IMR-90 (cell line): ENCODE data around the gene RALGAPA1. TPM values are rescaled to one million over a fixed set of nuclear protein-coding genes. Genes with fewer than 3 reads are reported as not detected.

ENCODE experiments used
- ATAC-seq: fragments of 200-7000 bp; cut with Tn5 transposase; 2 replicates; pipeline ENCODE4 v1.9.1; 2020; ENCODE audit warnings: low read depth, mild to moderate bottlenecking, moderate library complexity
- BruUV-seq: library from RNA; stranded (reverse); fragments of 400-500 nt; replicated peaks from 2 replicates; lab custom pipeline; 2021; lab: Mats Ljungman, UMichigan
- CTCF ChIA-PET: fragments of 300-600 bp; formaldehyde crosslinking; extraction: SDS; loops from one replicate; lab custom pipeline; 2021; ENCODE audit warnings: antibody characterized with exemption; lab: Yijun Ruan, JAX
- POLR2A ChIA-PET: fragments of 300-600 bp; sonication (Branson Sonifier 250); formaldehyde crosslinking; loops from one replicate; lab custom pipeline; 2022; ENCODE audit warnings: antibody characterized with exemption; ENCODE audit not compliant: unreplicated experiment; lab: Charles Lee
- DNase-seq: peaks from one replicate; pipeline ENCODE4 v3.0.0; 2013
- H2AFZ ChIP-seq: replicated peaks from 2 replicates; pipeline ENCODE3; 2013; ENCODE audit warnings: low read length, mild to moderate bottlenecking; ENCODE audit not compliant: poor library complexity
- H2AK5ac ChIP-seq: 2 replicates; pipeline ENCODE4 v1.6.1; 2013; ENCODE audit warnings: low read depth, low read length, inconsistent platforms
- H2AK9ac ChIP-seq: replicated peaks from 2 replicates; pipeline ENCODE3; 2013; ENCODE audit warnings: mild to moderate bottlenecking, low read depth, low read length, moderate library complexity; ENCODE audit not compliant: poor library complexity
- H2BK120ac ChIP-seq: 2 replicates; pipeline ENCODE4 v1.6.1; 2013; ENCODE audit warnings: low read depth, low read length, inconsistent platforms
- H2BK15ac ChIP-seq: 3 replicates; pipeline ENCODE4 v1.6.1; 2013; ENCODE audit warnings: low read depth, low read length, inconsistent platforms
- H2BK20ac ChIP-seq: 2 replicates; pipeline ENCODE4 v1.6.1; 2013; ENCODE audit warnings: low read depth, mild to moderate bottlenecking, inconsistent platforms, low read length, moderate library complexity
- H2BK5ac ChIP-seq: 2 replicates; pipeline ENCODE4 v1.6.1; 2013; ENCODE audit warnings: mild to moderate bottlenecking, low read depth, low read length, inconsistent platforms; ENCODE audit not compliant: poor library complexity, severe bottlenecking
- H3K14ac ChIP-seq: replicated peaks from 2 replicates; pipeline ENCODE4 v1.6.1; 2013; ENCODE audit warnings: low read depth, low read length, inconsistent platforms
- H3K18ac ChIP-seq: 2 replicates; pipeline ENCODE4 v1.6.1; 2013; ENCODE audit warnings: low read depth, low read length, control low read depth
- H3K23ac ChIP-seq: 2 replicates; pipeline ENCODE4 v1.6.1; 2013; ENCODE audit warnings: low read depth, low read length, inconsistent platforms
- H3K27ac ChIP-seq: 2 replicates; pipeline ENCODE4 v1.5.1; 2013; ENCODE audit warnings: mild to moderate bottlenecking, control low read depth, low read length; ENCODE audit not compliant: insufficient read depth
- H3K27me3 ChIP-seq: 2 replicates; pipeline ENCODE4 v1.6.1; 2013; ENCODE audit warnings: low read length; ENCODE audit not compliant: control insufficient read depth, insufficient read depth
- H3K36me3 ChIP-seq: 2 replicates; pipeline ENCODE4 v1.6.1; 2013; ENCODE audit warnings: low read length, mixed read lengths; ENCODE audit not compliant: control insufficient read depth, insufficient read depth
- H3K4ac ChIP-seq: 2 replicates; pipeline ENCODE4 v1.6.1; 2013; ENCODE audit warnings: low read depth, low read length, inconsistent platforms
- H3K4me1 ChIP-seq: 2 replicates; pipeline ENCODE4 v1.6.1; 2013; ENCODE audit warnings: low read length, mixed read lengths; ENCODE audit not compliant: control insufficient read depth, insufficient read depth
- H3K4me2 ChIP-seq: 2 replicates; pipeline ENCODE4 v1.6.1; 2013; ENCODE audit warnings: low read depth, mild to moderate bottlenecking, control low read depth, low read length, moderate library complexity
- H3K4me3 ChIP-seq: 2 replicates; pipeline ENCODE4 v1.5.1; 2013; ENCODE audit warnings: low read depth, mild to moderate bottlenecking, control low read depth, low read length, moderate library complexity; ENCODE audit not compliant: insufficient read depth
- H3K56ac ChIP-seq: 2 replicates; pipeline ENCODE4 v1.6.1; 2013; ENCODE audit warnings: low read length, inconsistent platforms; ENCODE audit not compliant: insufficient read depth; ENCODE audit errors: extremely low read depth
- H3K79me1 ChIP-seq, 2 experiments: 2 replicates each; pipeline ENCODE4 v1.6.1; 2013; ENCODE audit warnings: low read length in 2 of 2, inconsistent platforms in 1 of 2, low read depth in 1 of 2
- H3K9ac ChIP-seq: 2 replicates; pipeline ENCODE4 v1.6.1; 2013; ENCODE audit warnings: low read depth, low read length, control low read depth
- H3K9me1 ChIP-seq: 2 replicates; pipeline ENCODE4 v1.6.1; 2013; ENCODE audit warnings: low read length, inconsistent platforms; ENCODE audit not compliant: insufficient read depth
- H3K9me3 ChIP-seq: 2 replicates; pipeline ENCODE4 v1.6.1; 2013; ENCODE audit warnings: low read length; ENCODE audit not compliant: control insufficient read depth, insufficient read depth
- H4K20me1 ChIP-seq: 2 replicates; pipeline ENCODE4 v1.6.1; 2013; ENCODE audit warnings: low read length, inconsistent platforms; ENCODE audit not compliant: insufficient read depth
- H4K5ac ChIP-seq: 2 replicates; pipeline ENCODE4 v1.6.1; 2013; ENCODE audit warnings: mild to moderate bottlenecking, low read depth, low read length, control low read depth
- H4K8ac ChIP-seq, 2 experiments: 2 replicates each; pipeline ENCODE4 v1.6.1; 2013; ENCODE audit warnings: low read depth in 2 of 2, low read length in 2 of 2, control low read depth in 1 of 2, inconsistent platforms in 1 of 2
- H4K91ac ChIP-seq: 2 replicates; pipeline ENCODE4 v1.6.1; 2013; ENCODE audit warnings: low read depth, low read length, inconsistent platforms; ENCODE audit not compliant: insufficient read depth
- MAFK ChIP-seq: IDR thresholded peaks from 2 replicates; pipeline ENCODE4 v1.6.1; 2012; ENCODE audit warnings: low read depth, low read length, improper control_type of control experiment
- NFE2L2 ChIP-seq: fragments of 150-350 bp; IDR thresholded peaks from 2 replicates; pipeline ENCODE4 v1.6.1; 2016; ENCODE audit warnings: low read depth, mild to moderate bottlenecking, low read length
- RFX5 ChIP-seq: IDR thresholded peaks from 2 replicates; pipeline ENCODE4 v1.8.0; 2012; ENCODE audit warnings: low read depth, mild to moderate bottlenecking, low read length, moderate library complexity
- WGBS, 2 experiments: methylation state at CpG; one replicate each; pipeline versions ENCODE4 v1.1.5 to v1.1.7; 2013; ENCODE audit warnings: missing lambda C conversion rate in 2 of 2; ENCODE audit not compliant: insufficient read length in 1 of 2; ENCODE audit errors: extremely low coverage in 2 of 2; 5-methylcytosine and 5-hydroxymethylcytosine counted together
- dilution Hi-C: fragments of 300-500 bp; cut with HindIII; formaldehyde crosslinking; loops from one replicate; pipeline ENCODE4 v1.14.3; 2018; ENCODE audit warnings: low sequenced_read_pairs; ENCODE audit not compliant: unreplicated experiment
- in situ Hi-C: fragments of 300-500 bp; cut with MboI; formaldehyde crosslinking; loops from 3 replicates; pipeline ENCODE4 v1.14.3; 2019; ENCODE audit warnings: low sequenced_read_pairs, inconsistent platforms, mixed read lengths
- intact Hi-C: fragments of 100-400 bp; cut with micrococcal nuclease; formaldehyde crosslinking; loops from 2 replicates; pipeline ENCODE4 v1.10.0; 2022
- polyA plus RNA-seq, 3 experiments: library from polyadenylated mRNA; depleted of rRNA; stranded (reverse); fragments of >200 nt; gene quantifications; 2 replicates each; pipeline ENCODE4 v1.2.3, GENCODE V29; 2012; ENCODE audit warnings: low replicate concordance in 1 of 3
- total RNA-seq: library from RNA; depleted of rRNA; stranded (reverse); fragments of >200 nt; gene quantifications from 2 replicates; pipeline ENCODE4 v1.2.3, GENCODE V29; 2012

RALGAPA1 gene
- total and polyA plus RNA-seq, 2 of the 4 experiments (the other 2 are of a cell fraction), result 5.1 to 25.6 TPM

DNA sequence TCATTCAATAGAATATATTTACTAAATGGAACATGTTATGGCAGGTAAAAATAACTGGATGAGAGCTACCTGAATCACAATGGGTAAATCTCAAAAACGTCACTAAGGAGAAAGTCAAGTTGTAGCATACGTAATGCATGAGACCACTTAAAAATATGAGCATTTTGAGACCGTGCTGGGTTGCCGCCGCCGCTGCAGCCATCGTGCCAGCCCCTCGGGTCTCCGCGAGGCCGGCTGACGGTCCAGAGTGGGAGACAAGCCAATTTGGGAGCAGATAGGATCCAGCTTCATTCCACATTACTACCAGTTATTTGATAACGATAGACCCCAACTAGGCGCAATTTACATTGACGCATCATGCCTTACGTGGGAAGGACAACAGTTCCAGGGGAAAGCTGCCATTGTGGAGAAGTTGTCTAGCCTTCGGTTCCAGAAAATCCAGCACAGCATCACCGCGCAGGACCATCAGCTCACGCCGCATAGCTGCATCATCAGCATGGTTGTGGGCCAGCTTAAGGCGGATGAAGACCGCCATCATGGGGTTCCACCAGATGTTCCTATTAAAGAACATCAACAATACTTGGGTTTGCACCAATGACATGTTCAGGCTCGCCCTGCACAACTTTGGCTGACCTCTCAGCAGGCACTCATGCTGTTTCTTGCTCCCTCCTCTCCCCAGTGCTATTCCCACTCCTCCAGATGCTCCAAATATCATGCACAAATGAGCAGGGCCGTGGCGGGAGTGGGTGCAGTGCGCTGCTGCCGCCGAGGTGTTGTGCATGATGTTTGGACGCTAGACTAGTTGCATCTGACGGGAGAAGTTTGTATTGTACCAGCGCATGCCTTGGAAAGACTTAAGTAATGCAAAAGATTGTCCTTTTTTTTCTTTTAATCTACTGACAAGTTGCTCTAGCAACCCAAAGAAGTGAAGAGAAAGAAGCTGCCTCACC, 10.8 kb upstream of the RALGAPA1 start:
- H3K14ac ChIP-seq, result no peak overlapping the region
- no peak overlapping the region for H3K9ac ChIP-seq
- no peak overlapping the region for H2AFZ ChIP-seq
- DNase-seq, result no peak
- H3K4me1 ChIP-seq, result no peaks in the 10 kb centered on the region
- H3K4me2 ChIP-seq, result no peak overlapping the region
- H2BK5ac ChIP-seq, result no peak overlapping the region
- no peaks in the 10 kb centered on the region for H3K36me3 ChIP-seq
- H3K9me1 ChIP-seq, result no peaks in the 10 kb centered on the region
- no peak overlapping the region for H3K23ac ChIP-seq
- H2BK120ac ChIP-seq, result no peak overlapping the region
- CTCF ChIA-PET, result interaction anchor here (0.6 kb wide), 1 partner anchor 809 kb away, joined by 3 read pairs; no protein-coding TSS in a partner anchor
- no peaks in the 10 kb centered on the region for H3K9me3 ChIP-seq
- no peak overlapping the region for H3K18ac ChIP-seq
- no peak overlapping the region for H2AK5ac ChIP-seq
- TF ChIP-seq NFE2L2 (no peak), RFX5 (no peak), MAFK (no peak)
- no peaks in the 10 kb centered on the region for H3K79me1 ChIP-seq
- H2AK9ac ChIP-seq, result peak overlapping the region; percentile 15
- no peak overlapping the region for H2BK20ac ChIP-seq
- H4K91ac ChIP-seq, result no peak overlapping the region
- WGBS, 2 experiments, result 90% methylated on average over 13 of the region's 32 CpGs; no CpG with 5 or more reads in 1 of the 2 experiments
- no peaks in the 10 kb centered on the region for H4K20me1 ChIP-seq
- H3K27ac ChIP-seq, result no peak overlapping the region
- no peak overlapping the region for H2BK15ac ChIP-seq
- POLR2A ChIA-PET, result no interaction called here
- no peak for ATAC-seq
- H3K4ac ChIP-seq, result no peak overlapping the region
- no peak overlapping the region for H4K8ac ChIP-seq
- H4K5ac ChIP-seq, result no peak overlapping the region
- no peaks in the 10 kb centered on the region for H3K27me3 ChIP-seq
- dilution Hi-C loops, result no loop called here
- in situ Hi-C loops, result loop anchor here (25.0 kb wide), 1 partner anchor 683 kb away; no protein-coding TSS in a partner anchor
- intact Hi-C loops, result loop anchor here (2.0 to 5.0 kb wide), 2 partner anchors 285 to 383 kb away; partner anchors contain the start of gene INSM2
- H3K56ac ChIP-seq, result no peak overlapping the region
- BruUV-seq, result no TSS peak
- H3K4me3 ChIP-seq, result no peak overlapping the region
